Measurements from ENCODE around the gene DKK3.
"Not testable (repeated sequence)": the region's sequence is repeated elsewhere in the genome, so short reads cannot be mapped to it uniquely, and the experiment has no call there.

The DKK3 gene

GRCh38 chr11:12007769-12008737 is at the start of gene DKK3:
DKK3 (minus strand) TSS chr11:12008626; CDS start chr11:12008582, 44 bp downstream.
- DNase-seq (ENCODE audit: low read depth in 2 of 3, low spot score in 2 of 3), result no peak

- DNase-seq (ENCODE audit: low read depth in 2 of 3, low spot score in 2 of 3), result no peak
Observed at GRCh38 chr11:12057299-12057980, 49.0 kb upstream of the DKK3 start.

GRCh38 chr11:12056119-12056518 is 47.7 kb upstream of the DKK3 start:
- DNase-seq (ENCODE audit: low read depth in 2 of 3, low spot score in 2 of 3), result no peak

DNA sequence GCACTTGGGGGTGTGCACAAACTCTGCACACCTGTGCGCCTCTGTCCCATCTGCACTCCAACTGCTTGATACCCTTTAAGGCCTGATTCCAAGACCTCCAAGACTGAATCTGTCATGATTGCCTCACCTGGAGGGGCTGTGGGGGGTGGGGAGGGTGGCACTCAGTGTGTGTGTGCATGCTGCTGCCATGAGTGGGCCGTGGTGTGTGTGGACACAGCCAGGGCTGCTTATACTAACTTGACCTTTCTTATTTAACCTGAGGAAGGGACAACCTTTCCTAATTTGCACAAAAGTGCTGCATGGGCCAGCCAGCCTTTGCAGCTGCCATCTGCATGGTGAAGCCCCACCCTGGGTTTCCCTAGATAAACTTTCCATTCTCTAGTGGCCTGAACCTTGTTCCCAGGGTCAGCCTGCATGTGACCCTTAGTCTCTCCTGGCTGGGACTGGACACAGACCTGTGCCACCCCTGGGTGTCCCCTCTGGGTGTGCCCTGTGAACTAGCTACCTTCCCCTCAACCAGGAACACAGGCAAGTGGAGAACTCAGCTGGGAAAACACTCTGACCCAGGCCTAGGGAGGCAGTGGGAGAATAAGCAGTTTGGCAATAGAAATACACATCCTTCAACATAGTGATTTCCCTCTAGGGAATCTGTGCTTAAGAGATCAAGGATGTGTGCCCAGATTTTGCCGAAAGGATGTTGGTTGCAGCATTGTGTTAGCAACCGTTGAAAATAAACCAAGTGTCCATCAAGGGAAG is 45.4 kb upstream of the DKK3 start:
- no peak for DNase-seq (ENCODE audit: low read depth in 2 of 3, low spot score in 2 of 3)

GRCh38 chr11:12052676-12053605 is 44.5 kb upstream of the DKK3 start:
- no peak for DNase-seq (ENCODE audit: low read depth in 2 of 3, low spot score in 2 of 3)

- no peak for DNase-seq (ENCODE audit: low read depth in 2 of 3, low spot score in 2 of 3)
Observed at GRCh38 chr11:12051287-12051662, 42.8 kb upstream of the DKK3 start.

DNA sequence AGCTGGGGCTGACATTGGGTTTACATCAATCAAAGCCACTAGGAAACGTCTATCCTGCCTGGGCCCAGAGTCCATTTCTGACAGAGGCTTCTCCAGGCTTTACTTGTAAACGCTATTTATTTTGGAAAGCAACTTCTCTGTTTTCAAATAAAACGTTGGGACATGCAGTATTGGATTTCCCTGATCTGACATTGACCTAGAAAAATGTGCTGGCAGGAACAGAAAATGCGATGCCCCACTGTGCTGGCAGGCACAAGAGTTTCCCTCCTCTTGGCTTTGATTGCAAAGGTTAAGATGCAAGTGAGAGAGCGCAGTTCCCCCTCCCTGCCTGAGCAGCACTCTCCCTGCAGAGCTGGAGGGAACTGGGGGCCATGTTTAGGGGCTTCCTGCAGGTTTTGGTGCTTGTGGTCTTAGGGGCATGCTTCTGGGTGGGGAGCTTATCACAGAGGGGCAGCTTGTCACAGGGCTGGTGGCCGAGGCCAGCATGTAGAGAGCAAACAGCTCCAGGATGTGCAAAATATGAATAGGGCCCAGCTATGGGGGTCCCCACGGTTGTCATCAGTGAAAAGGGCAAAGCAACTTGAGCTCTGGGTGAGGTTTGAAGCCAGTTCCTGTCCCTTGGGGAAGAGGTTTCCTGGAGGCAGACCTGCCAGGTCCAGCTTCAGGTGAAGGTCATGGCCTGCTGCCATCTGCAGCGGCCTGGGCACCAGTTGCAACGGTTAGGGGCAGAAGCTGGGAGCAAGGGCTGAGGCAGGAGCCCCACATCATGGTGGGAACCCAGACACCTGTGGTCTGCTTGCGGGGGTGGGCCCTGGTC is 42.3 kb upstream of the DKK3 start:
- no peak for DNase-seq (ENCODE audit: low read depth in 2 of 3, low spot score in 2 of 3)

DNA sequence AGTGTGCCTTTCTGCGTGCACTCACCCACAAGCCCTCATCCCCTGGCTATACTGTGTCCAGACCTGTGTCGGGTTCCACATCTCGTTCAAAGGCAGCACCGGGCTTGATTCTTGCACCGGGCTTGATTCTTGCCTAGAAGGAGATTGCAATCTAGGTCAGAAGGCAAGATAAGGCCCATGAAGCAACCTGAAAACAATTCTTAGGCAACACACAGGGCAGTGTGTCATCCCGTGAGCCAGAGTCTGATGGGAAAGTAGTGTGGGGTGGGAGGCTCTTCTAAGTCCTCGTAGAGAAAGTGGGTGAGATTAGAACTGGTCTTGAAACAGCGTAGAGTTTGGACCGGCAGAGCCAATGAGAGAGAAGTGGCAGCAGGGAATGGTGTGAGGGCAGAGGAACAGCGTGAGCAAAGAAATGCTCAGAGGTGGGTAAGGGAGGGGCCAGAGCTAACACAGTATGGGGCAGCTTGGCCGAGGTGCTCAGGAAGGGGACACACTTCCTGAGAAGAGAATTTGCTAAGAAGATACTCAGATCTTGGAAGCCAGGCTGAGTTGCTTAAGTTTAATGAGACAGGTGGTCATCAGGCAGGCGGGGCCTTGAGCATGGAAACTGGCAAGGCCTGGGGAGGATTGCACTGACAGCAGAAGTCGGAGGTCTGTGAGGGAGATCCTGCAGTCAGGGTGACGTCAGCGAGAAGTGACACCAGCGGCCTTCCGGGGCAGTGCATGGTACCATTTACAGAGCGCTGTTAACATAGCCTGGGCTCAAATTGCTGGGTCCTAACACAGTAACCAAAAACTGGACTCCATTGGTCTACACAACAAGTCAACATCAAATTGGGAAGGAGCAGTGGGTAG is 40.7 kb upstream of the DKK3 start:
- no peak for DNase-seq (ENCODE audit: low read depth in 2 of 3, low spot score in 2 of 3)

GRCh38 chr11:12046636-12047236 is 38.3 kb upstream of the DKK3 start:
- no peak for DNase-seq (ENCODE audit: low read depth in 2 of 3, low spot score in 2 of 3)

DNA sequence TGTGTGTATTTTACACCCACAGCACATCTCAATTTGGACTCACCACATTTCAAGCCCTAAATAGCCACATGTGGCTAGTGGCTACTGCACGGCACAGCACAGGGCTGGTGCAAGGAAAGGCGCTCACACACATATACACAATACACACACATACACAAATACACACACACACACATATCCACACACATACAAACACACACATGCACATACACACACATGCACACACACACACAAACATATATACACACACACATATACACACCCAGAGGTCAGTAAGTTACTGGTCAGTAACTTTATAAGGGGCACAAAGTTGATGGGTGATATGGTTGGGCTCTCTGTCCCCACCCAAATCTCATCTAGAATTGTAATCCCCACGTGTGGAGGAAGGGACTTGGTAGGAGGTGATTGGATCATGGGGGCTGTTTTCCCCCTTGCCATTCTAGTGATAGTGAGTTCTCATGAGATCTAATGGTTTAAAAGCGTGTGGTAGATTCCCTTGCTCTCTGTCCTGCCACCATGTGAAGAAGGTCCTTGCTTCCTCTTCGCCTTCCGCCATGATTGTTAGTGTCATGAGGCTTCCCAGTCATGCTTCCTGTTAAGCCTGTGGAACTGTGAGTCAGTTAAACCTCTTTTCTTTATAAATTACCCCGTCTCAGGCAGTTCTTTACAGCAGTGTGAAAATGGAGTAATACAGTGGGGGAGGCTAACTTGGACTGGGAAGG is 37.6 kb upstream of the DKK3 start:
- no peak for DNase-seq (ENCODE audit: low read depth in 2 of 3, low spot score in 2 of 3)

DNA sequence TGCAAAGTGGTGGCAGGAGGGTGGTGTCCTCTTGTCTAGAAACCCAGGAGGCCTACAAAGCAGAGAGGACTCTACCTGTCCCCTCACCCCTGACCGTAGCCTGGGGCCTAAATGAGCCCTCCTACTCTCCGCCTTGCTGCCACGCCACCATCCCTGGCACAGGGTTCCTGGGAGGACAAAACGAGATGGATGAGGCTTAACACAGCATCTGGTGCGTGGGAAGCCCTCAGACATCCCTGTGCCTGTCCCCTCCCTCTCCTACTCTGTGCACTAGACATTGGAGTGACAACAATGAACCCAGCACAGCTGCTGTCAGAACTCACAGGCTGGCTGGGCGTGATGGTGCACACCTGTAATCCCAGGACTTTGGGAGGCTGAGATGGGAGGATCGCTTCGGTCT is 36.4 kb upstream of the DKK3 start:
- no peak for DNase-seq (ENCODE audit: low read depth in 2 of 3, low spot score in 2 of 3)

DNA sequence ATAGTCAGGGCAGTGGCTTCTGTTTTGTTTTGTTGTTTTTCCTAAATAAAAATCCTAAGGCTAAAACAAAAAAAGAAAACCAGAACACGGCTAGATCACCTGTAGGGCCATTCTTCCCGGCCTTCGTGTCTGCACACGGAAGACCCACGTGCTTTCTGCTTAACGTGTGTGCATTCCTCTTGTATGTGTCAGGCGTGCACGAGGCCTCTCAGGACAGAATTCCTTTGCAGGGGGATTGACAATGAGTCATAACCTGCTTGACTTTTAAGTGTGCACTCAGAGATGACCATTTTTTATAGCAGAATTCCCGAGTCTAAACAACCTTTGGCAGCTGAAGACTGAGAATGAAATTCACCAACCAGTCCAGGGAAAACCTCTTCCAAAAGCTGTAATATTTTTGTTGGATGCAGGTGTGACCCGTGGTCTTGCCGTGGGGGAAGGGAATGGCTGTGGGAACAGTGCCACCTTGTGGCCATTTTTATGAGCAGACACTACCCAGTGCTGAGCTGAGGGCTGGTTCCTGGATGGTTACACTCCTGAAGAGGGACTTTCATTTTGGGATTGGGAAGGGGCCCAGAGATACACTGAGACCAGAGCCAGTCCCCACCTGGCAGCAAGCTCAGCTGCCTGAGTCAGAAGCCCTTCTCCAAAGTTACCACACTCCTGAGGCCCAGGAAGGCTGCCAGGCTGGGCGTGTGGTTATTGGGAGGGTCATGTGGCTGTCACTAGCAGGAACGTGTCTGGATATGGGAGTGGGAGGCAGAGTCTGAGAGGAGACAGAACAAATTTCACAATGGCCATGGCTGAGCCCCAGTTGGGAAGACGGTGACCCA is 35.7 kb upstream of the DKK3 start:
- peak; percentile 20 to 45 (median 33) for DNase-seq (ENCODE audit: low read depth in 2 of 3, low spot score in 2 of 3)

DNA sequence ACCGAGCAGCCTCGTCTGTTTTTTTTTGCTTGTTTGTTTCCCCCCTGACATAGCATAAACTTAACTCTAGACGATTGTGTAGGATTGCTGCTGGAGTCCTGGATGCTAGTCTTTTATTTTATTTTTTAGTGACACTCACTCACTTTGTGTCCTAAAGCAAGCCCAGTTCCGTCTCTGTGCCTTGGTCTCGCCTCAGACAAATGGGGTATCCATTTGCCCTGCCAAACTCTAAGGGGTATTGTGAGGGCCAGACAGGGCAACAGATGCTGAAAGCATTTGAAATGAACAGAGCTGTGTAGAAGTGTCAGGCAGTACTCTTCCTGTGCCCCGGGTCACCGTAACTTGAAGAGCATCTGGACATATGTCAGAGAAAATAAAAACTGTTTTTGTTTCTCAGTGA is 34.8 kb upstream of the DKK3 start:
- DNase-seq (ENCODE audit: low read depth in 2 of 3, low spot score in 2 of 3), result no peak

DNA sequence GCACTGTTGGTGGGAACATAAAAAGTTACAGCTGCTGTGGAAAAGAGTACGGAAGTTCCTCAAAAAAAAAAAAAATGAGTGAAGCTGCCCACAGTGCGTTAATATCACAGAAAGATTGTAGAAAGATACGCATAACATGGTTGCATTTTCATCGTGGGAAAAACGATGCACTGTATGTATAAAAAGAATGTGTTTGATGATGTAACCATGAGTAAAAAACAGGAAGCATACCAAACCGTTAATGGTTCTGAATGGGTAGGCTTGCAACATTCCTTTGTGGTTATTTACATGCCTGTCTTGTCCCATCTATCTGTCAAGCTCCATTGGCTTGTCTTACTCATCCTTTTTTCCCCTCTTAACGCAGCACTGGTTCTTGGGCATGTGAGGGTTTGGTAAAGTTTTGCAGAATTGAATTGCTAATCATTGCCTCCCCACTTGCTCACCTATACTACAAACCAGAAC is 33.8 kb upstream of the DKK3 start:
- DNase-seq (ENCODE audit: low read depth in 2 of 3, low spot score in 2 of 3), result no peak

DNA sequence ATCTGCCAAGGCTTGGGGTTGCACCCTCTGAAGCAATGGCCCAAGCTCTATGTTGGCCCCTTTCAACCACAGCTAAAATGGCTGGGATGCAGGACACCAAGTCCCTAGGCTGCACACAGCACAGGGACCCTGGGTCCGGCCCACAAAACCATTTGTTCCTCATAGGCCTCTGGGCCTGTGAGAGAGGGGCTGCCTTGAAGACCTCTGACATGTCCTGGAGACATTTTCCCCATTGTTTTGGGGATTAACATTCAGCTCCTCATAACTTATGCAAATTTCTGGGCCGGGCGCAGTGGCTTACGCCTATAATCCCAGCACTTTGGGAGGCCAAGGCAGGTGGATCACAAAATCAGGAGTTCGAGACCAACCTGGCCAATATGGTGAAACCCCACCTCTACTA is 32.3 kb upstream of the DKK3 start:
- not testable (repeated sequence) for DNase-seq (ENCODE audit: low read depth in 2 of 3, low spot score in 2 of 3)

DNA sequence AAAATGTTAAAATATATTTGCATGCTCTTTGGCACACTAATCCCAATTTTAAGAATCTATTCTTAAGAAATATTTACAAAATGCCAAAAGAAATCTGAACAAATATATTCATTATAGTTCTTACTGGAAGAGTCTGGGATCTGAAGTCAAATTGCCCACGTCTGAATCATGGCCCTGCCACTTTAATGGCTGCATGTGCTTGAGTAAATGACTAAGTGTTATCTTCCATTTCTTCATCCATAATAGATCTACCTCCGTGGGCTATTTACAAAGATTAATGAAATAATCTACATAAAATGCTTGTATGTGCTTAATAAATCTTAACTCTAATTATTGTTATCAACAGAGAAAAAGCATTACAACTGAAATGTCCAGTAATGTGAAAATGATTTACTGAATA is 24.5 kb upstream of the DKK3 start:
- no peak for DNase-seq (ENCODE audit: low read depth in 2 of 3, low spot score in 2 of 3)
